HPDE6-E6E7 (cell line): ENCODE measurements around the gene NPNT.

Experiments used
- DNase-seq: peaks from one replicate; pipeline ENCODE4 v3.0.0; 2011; ENCODE audit warnings: missing footprints; ENCODE audit errors: extremely low spot score

The NPNT gene

DNA sequence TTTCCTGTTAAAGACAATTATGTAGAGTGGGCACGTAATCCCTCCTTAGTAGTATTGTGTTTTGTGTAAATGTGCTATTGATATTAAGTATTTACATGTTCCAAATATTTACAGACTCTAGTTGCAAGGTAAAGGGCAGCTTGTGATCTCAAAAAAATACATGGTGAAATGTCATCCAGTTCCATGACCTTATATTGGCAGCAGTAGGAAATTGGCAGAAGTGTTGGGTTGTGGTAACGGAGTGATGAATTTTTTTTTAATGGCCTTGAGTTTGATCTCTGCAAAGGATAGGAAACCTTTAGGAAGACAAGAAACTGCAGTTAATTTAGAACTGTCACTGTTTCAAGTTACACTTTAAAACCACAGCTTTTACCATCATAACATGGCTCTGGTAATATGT lies 74.3 kb downstream of the NPNT start:
- no peak for DNase-seq

DNA sequence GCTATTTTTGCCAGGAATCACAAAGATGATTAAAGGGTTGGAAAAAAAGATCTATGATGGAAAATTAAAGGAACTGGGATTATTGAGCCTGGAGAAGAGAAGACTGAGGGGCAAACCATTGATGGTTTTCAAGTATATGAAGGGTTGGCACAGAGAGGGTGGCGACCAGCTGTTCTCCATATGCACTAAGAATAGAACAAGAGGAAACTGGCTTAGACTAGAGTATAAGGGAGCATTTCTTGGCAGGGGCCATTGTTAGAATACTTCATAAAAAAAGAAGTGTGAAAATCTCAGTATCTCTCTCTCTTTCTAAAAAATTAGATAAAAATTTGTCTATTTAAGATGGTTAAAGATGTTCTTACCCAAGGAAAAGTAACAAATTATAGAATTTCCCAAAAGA lies 75.1 kb downstream of the NPNT start:
- DNase-seq: no peak

DNA sequence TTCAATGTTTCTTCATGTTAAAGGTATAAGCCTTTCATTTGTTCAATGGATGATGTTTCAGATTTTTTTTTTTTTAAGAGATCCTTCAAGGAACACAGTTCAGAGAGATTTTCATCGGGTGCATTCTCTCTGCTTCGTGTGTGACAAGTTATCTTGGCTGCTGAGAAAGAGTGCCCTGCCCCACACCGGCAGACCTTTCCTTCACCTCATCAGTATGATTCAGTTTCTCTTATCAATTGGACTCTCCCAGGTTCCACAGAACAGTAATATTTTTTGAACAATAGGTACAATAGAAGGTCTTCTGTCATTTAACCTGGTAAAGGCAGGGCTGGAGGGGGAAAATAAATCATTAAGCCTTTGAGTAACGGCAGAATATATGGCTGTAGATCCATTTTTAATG lies 75.8 kb downstream of the NPNT start:
- no peak for DNase-seq

DNA sequence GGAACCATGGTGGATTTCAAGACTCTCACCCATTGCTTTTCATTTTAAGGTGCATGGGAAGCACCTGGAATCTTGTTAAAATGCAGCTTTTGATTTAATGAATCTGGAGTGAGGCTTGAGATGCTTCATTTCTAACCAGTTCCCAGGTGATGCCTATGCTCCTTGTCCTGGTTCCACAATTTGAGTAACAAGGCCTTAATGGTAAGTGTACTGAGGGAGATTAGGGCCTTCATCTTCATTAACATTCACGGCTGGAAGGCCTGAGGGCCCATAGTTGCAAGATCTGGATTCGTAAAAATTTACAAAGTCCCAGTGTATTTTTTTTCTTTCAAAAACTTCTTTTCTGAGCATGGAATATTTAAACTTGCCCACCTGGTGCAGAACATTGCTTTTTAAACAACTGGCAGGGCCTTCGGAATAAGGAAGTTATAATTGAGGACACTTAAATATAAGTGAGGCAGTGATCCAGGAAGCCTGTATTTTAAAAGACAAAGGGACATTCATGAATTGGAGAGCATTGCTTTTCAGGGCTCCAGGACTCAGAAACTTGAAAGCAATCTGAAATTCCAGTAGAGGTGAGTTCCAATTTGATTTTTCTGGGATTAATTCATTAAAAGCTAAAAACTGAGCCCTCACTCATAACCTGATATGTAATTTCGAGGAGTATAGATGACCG lies 77.8 kb downstream of the NPNT start:
- no peak for DNase-seq

DNA sequence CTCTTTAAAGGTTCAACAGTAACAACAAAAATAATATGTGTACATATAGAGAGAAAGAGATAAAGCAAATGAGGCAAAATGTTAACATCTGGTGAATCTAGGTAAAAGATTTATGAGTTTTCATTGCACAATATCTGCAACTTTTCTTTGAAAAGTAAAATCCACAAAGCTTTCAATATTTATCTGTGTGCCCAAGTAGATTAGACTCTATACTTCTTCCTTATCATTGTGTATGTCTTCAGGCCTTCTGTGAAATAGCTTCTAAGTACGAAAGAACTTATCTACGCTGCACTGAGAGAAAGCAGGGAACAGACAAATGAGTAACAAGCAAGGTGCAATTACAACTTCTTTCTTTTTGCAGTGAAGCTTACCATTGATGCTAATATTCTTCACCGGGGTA lies 81.6 kb downstream of the NPNT start:
- no peak for DNase-seq

DNA sequence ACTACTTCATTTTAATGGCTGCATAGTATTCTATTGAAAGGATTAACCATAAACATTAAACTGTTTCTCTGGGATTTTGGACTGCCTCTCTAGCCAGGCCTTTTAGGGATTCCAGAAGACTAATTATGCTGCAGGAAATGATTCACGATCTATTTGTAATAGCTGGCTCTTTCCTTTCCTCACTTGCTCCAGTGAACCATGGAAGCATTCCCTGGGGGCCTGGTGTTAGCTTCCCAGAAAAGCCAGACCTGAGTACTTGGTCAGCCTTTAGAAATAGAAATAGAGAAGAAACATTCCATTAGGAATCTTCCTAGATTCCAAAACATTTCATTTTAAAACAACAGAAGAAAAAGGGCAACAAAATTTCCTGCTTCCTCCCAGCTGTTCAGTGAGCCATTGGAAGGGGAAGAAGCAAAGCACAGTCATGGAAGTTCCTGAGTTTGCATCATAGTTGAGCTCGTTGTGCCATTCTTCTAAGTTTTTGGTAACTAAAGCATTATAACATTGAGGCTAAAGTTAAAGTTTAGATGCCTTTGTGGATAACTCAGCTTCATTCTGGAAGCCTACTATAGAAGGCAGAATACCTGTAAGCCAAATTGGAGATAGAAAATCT lies 83.5 kb downstream of the NPNT start:
- DNase-seq: no peak

DNA sequence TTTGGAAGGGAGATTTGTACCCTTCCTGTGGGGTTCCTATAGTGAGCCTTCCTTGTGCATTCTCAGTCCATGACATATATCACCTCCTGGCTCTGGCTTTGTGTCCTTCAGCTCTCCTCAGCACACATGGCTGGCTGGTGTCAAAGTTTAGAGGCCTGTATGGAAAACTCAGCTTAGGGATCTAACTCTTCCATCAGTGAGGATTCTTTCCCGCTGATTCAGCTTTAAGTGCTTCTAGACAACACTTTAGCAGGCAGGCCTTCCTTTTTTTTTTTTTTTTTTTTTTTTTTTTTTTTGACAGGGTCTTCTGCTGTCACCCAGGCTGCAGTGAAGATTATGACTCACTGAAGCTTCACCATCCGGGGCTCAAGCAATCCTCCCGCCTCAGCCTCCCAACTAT lies 84.2 kb downstream of the NPNT start:
- no peak for DNase-seq

DNA sequence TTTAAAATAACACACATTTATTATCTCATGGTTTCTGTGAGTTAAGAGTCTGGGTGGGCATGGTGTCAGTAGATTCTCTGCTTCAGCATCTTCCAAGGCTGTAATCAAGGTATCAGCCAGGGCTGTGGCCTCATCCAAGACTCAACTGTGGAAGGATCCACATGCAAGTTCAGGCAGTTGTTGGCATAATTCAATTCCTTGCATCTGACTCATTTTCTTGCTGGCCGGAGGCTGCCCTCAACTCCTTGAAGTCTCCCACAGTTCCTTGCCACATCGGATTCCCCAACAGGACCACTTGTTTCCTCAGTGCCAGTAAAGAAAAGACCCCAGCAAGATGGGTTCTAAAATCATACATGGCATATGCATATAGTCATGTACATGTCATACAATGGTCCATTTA lies 93.4 kb downstream of the NPNT start:
- no peak for DNase-seq

DNA sequence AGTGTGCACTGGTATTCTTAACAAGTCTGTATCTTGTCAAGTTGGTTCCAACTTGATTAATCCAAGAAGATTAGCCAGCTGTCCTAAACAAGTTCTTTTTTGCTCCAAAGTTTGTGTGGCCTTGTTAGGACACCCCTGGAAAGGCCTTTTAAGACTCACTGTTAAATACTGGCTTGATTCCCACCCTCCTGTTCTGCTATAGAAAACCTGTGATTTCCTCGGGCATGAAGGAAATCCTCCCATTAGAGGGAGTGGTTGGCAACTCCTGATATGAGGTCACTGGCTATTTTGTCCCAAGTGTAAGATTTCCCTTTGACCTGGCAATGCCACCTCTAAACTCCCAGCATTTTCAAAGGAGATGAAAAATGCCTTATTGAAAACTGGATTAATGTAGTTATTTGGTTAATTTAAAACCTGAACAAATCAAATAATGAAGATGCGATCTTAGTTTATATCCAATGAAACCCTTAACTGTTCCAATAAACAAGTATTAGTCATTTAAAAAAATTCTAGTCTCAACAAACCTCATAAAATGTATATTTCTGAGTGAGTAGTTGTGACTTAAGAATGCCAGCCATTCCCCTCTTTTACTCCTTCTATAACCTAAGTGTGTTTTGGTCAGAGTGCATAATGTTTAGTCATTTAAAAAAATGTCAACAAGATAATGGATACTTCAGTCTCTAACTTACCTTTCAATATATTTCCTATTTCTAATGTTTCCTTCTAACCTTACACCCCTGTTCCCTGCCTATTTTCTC lies 94.4 kb downstream of the NPNT start:
- DNase-seq: no peak

DNA sequence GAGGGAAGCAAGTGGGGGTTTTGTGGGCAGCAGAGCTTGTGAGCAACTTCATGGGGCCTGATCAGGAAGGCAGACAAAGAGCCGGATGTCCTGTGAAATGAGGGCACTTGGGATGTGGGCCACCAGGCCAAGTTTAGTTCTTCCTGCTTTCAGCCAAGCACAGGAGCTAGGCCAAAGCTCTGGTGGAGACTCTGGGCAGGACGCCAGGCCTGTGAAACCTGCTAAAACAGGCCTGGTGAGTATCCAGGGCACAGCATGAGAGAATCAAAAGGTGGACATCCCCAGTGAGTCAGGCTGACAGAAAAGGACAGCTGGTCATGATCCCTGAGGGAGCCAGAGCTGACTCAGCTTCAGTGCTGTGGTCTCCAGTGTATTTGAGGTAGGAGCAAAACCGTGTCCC lies 95.7 kb downstream of the NPNT start:
- peak; percentile 92 for DNase-seq

DNA sequence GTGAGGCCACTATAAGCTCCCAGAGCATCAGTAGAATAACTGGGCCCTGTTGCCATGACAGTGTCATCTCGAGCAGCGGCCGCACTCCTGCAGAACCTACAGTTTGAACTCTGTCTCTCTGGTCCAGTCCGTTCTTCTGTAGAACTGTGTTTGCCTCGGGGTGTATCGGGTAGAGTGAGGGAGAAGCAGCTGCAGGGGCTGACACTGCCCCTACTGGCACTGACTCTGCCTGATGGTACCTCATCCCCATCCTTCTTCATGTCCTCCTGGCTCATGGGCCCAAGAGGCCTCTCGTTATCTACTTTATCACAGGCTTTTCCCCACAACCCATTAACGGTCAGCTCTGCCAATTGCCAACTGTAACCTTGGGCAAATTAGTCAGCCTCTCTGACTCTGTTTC lies 96.5 kb downstream of the NPNT start:
- no peak for DNase-seq

DNA sequence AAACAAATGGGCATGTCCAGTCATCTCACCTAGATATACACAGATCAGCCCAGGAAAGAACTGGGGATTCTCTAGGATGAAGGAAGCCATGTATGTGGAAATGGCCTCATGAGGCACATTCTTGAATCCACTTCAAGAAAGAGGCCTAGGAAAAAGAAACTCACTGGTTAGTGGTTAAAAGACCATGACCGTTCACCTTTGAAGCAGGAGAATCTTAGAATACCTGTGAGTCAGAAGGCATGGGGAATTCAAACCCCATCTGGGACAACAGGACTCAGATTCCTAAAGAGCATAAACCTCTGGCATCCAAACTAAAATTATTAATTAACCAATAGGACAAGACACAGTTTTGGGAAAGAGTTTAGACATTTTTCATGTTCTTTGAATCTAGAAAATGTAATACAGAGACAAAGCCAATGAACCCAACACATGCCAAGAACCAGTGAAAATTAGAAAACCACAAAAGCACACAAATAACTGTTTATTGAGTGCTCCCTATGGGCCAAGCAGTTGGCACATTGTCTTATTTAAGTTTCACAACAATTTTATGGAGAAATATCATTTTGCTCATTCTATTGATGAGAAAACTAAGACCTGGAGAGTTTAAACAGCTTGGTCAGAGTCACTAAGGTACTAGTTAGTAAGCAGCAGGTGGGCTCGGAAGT lies 97.5 kb downstream of the NPNT start:
- no peak for DNase-seq

DNA sequence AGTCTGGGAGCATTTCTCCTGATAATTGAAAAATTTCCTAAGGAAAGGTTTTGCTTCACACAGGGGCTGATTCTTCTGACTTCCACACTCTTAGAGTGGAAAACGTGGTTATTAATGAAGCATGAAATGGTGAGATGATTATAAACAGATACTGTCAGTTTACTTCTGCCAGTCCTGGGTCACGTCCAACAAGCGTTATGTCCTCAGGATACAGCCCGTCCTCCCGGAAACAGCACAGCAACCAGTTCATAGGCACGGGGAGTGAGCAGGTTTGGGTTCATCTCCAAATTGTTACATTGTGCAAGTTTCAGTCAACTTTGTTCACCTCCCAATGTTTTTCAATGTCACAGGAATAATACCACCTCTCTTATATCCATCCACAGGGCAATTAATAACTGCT lies 98.8 kb downstream of the NPNT start:
- no peak for DNase-seq

DNA sequence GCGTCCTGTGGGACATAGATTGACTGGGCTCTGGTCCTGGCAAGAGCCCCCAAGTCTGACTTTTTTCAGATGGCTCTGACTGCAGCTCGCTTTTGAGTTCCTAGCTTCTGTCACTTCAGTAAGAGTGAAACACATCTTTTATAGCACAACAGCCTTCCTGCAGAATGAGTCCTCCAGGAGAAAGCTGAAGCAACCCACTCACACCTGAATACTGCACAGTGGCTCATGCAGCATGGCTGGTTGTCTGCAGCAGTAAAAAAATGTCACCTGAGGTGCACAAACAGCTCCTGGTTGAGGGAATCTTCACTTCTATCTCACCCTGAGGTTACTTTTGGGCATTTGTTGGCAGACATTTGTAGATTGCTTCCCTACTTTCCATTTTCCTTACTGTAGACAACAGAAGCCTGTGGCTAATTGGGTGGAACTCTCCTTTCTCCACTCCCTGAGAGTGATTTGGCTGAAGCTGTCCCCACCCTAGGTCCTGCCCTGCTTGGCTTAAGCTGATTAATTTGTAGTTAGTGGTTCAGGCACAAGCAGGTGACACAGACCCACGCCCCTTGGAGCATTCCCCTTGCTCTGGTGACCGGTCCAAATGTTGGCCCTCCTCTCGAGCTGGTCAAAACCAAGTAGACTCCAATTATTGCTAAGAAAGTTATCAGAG lies 99.7 kb downstream of the NPNT start:
- DNase-seq: no peak

DNA sequence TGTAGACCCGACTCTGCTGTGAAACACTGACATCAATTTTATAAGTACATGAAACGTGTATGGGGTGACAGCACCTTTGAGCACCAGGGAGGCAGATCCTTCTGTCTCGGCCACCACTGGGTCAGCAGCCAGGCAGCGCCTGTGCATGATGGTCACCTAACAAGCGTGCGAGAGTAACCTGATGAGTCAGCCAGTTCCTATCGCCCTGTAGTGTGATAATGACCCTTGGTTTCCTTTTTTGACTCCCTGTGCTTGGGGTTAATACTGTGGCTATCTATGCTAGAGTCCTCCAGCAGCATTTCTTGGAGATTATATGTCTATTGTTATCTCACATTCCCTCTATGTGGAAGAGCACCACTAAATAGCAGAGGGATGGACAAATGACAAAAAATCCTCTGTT lies 101.6 kb downstream of the NPNT start:
- DNase-seq: no peak

DNA sequence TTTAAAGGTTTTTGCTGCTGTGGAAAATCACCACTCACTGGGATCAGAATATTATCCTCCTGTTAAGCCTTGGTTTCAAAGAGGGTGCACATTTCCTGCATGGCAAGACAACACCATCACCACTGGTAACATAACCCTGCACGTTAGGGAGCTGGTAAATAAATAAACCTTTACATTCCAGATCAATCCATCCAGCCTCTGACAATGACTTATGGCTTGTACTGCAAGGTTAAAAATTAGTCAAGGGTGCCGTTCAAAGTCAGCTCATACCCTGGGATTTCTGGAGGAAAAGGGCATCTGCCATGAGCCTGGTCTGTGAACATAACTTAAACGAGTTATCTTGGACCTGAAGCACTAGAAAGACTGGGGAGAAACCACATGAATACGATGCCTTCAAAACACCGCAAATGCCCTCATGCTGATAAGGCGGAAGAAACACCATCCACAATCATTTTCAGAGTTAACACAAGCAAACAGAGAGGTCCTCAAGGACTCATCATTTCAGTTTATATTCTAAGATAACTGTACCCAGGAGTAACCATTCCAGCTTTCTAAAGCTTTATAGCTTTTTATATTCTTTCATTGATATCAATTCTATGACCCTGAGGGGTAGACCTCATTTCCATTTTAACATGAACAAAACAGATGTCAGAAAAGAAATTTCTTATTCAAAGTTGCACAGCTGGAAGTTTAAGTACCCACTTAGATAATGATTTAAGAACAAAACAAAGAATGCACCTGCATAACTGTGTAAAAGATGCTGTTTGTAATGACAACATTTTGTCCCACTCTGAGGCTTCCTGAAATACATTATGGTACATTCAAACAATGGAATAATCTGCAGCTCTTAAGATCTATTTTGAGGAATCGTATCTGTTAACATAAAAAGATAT lies 103.1 kb downstream of the NPNT start:
- no peak for DNase-seq

DNA sequence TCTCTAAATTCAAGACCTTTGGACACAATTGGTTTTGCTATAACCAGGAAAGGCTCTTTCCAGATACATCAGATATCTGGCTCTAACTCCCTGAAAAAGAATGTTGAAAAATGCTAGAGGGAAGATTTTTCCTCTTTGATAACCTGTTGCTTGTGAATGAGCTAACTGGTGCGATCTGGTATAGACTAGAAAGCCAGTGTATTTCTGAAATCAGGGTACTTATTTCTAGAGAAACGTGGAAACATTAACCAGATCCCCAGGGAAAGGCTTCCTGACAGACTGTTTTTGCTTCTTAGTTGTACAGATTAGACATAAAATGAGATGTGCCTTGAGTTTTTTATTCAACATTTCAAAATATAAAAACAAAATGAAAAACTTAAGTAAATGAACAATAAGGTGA lies 107.7 kb downstream of the NPNT start:
- no peak for DNase-seq

DNA sequence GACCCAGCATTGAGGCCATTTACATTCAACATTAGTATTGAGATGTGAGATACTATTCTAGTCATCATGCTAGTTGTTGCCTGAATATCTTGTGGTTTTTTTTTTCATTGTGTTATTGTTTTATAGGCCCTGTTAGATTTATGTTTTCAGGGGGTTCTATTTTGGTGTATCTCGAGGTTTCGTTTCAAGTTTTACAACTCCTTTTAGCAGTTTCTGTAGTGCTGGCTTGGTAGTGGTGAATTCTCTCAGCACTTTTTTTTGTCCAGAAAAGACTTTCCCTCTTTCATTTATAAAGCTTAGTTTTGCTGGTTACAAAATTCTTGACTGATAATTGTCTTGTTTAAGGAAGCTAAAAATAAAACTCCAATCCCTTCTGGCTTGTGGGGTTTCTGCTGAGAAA lies 115.5 kb downstream of the NPNT start:
- no peak for DNase-seq

DNA sequence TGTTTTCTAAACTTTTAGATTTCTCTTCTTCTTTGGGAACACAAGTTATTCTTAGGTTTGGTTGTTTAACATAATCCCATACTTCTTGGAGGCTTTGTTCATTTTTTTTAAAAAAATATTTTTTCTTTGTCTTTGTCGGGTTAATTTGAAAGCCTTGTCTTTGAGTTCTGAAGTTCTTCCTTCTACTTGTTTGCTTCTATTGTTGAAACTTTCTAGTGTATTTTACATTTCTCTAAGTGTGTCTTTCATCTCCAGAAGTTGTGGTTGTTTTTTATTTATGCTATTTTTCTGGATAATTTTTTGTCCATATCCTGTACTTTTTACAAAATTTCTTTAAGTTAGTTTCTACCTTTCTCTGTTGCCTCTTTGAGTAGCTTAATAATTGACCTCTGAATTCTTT lies 116.1 kb downstream of the NPNT start:
- no peak for DNase-seq

DNA sequence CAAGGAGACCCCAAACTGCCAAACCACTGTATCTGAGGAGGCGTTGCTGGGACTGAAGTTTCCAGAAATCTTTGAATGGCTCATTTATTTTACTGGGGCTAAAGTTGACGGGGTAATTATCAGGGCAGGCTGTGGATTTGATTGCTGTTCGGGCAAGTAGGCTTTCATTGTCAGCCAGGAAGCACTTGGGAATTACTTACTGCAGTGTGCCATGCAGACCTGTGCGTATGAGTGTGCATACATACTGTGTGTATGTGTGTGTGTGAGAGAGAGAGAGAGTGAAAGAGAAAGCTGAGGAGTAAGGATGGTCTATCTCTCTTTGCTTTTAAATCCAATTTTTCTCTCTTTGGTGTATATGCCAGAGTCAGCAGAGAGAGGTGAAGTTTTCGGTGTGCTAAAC lies 122.7 kb downstream of the NPNT start:
- DNase-seq: no peak

DNA sequence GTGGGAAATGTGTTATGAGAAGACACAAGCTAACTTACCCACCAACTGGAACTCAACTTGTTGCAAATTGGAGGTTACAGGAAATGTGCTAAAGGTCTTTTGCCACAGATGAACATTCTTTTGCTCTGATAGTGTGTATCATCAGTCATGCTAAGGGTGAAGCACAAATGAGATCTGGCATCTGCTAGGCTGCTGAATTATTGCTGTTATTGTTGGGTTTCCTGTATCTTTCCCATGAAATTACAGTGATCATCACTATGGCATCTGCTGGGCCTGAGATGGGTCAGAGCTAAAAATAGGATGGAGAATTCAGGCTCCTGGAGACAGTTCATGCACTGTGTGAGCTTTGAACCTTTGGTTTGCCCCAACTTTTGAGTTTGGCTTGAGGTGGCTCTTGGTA lies 124.5 kb downstream of the NPNT start:
- no peak for DNase-seq
